ENCODE results near the gene ANGPTL4. TPM values are rescaled to one million over a fixed set of nuclear protein-coding genes. Genes with fewer than 3 reads are reported as not detected.

Gene ANGPTL4
- total and polyA plus RNA-seq, 2 of the 13 experiments (the other 11 are each of a cell fraction or from before 2014, with no cell fraction given), result 0.80 to 21.7 TPM

DNA sequence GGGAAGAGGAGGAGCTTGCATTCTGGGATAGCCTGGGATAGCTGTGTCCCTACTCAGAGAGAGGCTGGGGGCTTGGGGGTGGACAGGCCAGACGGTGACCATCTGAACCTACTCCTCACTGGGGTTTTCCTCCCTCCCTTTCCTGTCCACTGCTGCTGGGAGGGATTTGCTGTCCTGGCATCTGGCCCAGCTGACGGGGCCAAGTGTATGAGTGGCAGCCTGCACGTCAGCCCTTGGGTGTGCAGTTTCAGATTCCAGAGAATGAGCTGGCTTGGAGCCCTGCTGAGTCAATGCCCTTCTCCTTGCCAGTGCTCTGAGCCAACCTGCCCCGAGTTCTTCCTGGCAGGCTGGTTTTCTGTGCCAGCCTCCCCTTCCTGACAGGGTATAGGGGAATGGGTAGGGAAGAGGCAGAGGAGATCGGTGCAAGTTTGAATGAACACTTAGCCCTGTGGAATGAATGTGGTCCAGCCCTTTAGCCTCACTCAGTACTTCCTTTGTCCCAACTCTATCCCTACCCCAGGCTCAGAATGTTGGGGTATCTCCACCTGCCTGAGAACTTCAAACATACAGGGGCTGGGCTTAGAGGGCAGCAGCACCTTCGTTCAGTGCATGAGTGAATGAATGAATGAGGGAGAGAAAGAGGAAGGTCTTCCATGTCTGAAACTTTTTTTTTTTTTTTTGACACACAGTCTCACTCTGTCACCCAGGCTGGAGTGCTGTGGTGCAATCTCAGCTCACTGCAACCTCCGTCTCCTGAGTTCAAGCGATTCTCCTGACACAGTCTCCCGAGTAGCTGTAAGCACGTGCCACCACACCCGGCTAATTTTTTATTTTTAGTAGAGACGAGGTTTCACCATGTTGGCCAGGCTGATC is 1.8 kb upstream of the ANGPTL4 start (continued):
- TF ChIP-seq ZNF597 (CRISPR knock-in tag; IDR thresholded peaks at IDR 0.05) (no peak), RNF219 (CRISPR knock-in tag; IDR thresholded peaks at IDR 0.05) (no peak), POLR2AphosphoS2 (IDR thresholded peaks at IDR 0.05; ENCODE audit: low read depth, low read length) (no peak), ZNF747 (CRISPR knock-in tag; IDR thresholded peaks at IDR 0.05; ENCODE audit: borderline replicate concordance) (no peak), SAP130 (CRISPR knock-in tag; IDR thresholded peaks at IDR 0.05; ENCODE audit: low read depth) (peak; percentile 89), TBX2 (CRISPR knock-in tag; IDR thresholded peaks at IDR 0.05; ENCODE audit: borderline replicate concordance) (peak; percentile 62; the same call in 1 of the 2 replicates), SOX5 (CRISPR knock-in tag; IDR thresholded peaks at IDR 0.05; ENCODE audit: borderline replicate concordance) (peak; percentile 54; the same call in 1 of the 2 replicates), ONECUT2 (CRISPR knock-in tag; IDR thresholded peaks at IDR 0.05) (no peak), FIP1L1 (IDR thresholded peaks at IDR 0.05; ENCODE audit: borderline replicate concordance, insufficient read depth, low read depth, low read length) (no peak), ZNF33A (CRISPR knock-in tag; IDR thresholded peaks at IDR 0.05; ENCODE audit: borderline replicate concordance) (no peak), ZNF274 (CRISPR knock-in tag; IDR thresholded peaks at IDR 0.05) (0 out of 2 replicates have a peak, but pooled peaks have one; percentile 56), NCOA5 (CRISPR knock-in tag; IDR thresholded peaks at IDR 0.05) (no peak), PHF5A (CRISPR knock-in tag; IDR thresholded peaks at IDR 0.05; ENCODE audit: low read depth, unreplicated experiment) (no peak), ZNF75D (CRISPR knock-in tag; IDR thresholded peaks at IDR 0.05; ENCODE audit: borderline replicate concordance) (no peak), RARG (CRISPR knock-in tag; IDR thresholded peaks at IDR 0.05; ENCODE audit: low read depth) (no peak), KDM5B (CRISPR knock-in tag; IDR thresholded peaks at IDR 0.05; ENCODE audit: borderline replicate concordance) (no peak), ZFP36 (IDR thresholded peaks at IDR 0.05; ENCODE audit: borderline replicate concordance, low read depth, low read length, partially characterized antibody) (no peak), RBM22 (optimal IDR thresholded peaks at IDR 0.05; ENCODE audit: low read length) (no peak), POLR2A (IDR thresholded peaks at IDR 0.05; ENCODE audit: insufficient read depth in 1 of 2, low read depth in 2 of 2, low read length in 2 of 2) (peak in 1 of 2 experiments; percentile 64; a peak in 2 of 4 replicates), THYN1 (CRISPR knock-in tag; IDR thresholded peaks at IDR 0.05; ENCODE audit: borderline replicate concordance, low read depth) (no peak), ASH2L (IDR thresholded peaks at IDR 0.05; ENCODE audit: insufficient read length, low read depth, low read length) (no peak), ZMYM2 (CRISPR knock-in tag; IDR thresholded peaks at IDR 0.05) (no peak), ZNF674 (CRISPR knock-in tag; IDR thresholded peaks at IDR 0.05; ENCODE audit: low read depth) (no peak), NR2F1 (CRISPR knock-in tag; IDR thresholded peaks at IDR 0.05) (no peak)
- TF ChIP-seq, protein P1, sequence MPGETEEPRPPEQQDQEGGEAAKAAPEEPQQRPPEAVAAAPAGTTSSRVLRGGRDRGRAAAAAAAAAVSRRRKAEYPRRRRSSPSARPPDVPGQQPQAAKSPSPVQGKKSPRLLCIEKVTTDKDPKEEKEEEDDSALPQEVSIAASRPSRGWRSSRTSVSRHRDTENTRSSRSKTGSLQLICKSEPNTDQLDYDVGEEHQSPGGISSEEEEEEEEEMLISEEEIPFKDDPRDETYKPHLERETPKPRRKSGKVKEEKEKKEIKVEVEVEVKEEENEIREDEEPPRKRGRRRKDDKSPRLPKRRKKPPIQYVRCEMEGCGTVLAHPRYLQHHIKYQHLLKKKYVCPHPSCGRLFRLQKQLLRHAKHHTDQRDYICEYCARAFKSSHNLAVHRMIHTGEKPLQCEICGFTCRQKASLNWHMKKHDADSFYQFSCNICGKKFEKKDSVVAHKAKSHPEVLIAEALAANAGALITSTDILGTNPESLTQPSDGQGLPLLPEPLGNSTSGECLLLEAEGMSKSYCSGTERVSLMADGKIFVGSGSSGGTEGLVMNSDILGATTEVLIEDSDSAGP (CRISPR knock-in tag; IDR thresholded peaks at IDR 0.05; ENCODE audit: borderline replicate concordance), result no peak; the same call in 1 of the 2 replicates
